GM19468 (cell line): ENCODE measurements around the gene SYTL1.

Experiments
- ATAC-seq: cut with Tn5 transposase; IDR thresholded peaks from one replicate; pipeline ENCODE4 v1.9.1; 2021; ENCODE audit warnings: mild to moderate bottlenecking, moderate library complexity, moderate number of reproducible peaks; ENCODE audit not compliant: unreplicated experiment; ENCODE audit errors: extremely low read depth

SYTL1 gene

GRCh38 chr1:27318136-27318535 lies 23.7 kb upstream of the SYTL1 start:
- no peak for ATAC-seq

GRCh38 chr1:27318596-27318995 lies 23.2 kb upstream of the SYTL1 start:
- ATAC-seq: no peak

DNA sequence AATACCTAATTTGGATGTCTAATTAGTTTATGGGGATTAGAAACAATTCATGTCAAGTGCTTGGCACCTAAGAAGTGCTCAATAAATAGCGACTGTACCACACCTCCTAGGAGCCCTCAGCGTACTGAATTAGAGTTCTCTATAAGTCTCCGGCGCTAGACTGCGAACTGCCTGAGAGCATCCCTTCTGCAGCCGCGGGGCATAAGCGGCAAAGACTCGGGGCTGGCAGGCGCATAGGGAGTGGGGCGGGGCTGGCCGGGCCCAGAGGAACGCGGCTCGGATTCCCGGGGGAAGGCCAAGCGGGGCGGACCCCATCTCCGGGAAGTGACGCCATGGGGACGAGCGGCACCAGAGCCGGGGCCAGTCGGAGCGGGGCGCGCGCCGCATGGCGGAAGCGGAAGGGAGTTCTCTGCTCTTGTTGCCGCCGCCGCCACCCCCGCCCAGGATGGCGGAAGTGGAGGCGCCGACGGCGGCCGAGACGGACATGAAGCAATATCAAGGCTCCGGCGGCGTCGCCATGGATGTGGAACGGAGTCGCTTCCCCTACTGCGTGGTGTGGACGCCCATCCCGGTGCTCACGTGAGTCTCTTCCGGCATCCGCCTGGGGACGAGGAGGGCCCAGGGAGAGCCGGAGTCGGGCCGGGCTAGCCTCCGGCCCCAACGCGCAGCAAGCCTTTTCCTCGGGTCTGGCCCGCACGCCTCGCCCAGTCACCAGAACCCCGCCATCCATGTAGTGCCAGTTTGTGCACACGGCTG lies 19.8 kb upstream of the SYTL1 start, which contains the start of gene TMEM222:
TMEM222 (plus strand) TSS at position 351 of the 756 bp plus-strand sequence; CDS start at position 386, 35 bp downstream.
- peak; percentile 91 for ATAC-seq

DNA sequence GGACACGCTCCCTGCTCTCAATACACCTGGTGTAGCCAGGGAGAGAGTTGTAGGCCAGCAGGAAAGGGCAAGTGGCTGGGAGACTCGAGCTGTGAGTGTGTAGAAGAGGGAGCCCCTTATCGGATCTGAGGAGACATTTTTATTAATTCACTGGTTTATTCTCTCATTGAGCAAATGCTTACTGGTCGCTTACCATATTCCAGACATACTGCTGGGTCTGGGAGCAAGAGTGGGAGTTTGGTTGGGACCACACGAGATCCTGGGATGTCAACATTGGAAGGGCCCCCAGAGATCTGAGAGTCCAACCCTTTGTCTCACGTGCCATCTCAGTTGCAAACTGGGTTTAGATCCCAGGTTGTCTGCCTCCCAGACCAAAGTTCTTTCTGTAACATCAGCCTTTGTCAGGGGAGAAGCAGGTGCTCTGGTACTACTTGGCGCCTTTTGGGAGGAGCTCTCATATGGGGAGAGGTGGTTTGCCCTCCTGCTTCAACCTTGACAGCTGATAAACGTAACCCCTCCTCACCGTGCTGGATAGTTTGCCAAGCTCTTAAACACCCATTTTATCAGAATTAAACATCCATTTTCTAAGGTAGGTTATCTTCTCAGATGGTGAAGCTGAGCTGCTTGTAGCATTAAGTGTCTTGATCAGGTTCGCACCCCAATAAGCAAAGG lies 19.1 kb upstream of the SYTL1 start:
- no peak for ATAC-seq

DNA sequence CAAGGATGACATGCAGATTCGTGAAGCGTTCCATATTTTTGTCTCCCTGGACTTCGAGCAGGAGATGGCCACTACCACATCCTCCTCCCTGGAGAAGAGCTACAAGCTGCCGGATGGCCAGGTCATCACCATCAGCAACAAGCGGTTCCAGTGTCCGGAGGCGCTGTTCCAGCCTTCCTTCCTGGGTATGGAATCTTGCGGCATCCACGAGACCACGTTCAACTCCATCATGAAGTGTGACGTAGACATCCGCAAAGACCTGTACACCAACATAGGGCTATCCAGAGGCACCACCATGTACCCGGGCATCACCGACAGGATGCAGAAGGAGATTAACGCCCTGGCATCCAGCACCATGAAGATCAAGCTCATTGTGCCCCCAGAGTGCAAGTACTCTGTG lies 16.5 kb upstream of the SYTL1 start:
- ATAC-seq: no peak

DNA sequence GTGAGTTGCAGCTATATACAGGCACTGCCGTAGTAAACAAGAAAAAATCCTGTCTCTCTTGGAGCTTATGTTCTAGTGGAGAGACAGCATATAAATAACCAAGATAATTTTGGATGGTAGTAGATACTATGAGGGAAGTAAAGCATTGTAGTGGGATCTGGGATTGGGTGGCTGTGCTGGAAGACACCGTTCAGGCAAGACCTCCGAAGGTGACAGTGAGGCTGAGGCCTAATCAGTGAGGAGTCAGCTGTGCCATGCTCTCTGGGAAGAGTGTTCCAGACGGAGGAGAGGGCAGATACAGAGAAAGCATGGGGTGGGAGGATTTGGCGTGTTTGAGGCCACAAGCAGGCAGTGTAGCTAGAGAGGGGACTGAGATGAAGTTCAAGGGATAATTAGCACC lies 13.9 kb upstream of the SYTL1 start:
- ATAC-seq: no peak

DNA sequence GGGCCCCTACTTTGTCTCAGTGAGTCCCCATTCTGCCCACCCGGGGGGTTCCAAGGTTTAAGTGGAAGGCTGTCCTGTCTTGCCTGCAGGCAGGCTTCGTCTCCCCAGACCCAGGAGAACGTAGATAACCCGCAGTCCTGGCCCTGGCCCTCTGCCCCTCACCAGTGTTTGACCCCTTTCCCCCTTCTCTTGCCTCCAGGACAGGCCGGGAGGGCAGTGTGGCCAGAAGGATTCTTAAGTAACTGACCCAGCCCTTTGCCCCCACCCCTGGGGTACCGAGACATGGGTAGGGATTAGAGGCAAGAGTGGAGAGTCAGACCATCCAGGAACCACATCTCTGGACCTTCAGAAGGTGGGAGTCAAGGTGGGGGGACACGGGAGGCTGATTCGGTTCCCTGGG lies 11.0 kb upstream of the SYTL1 start:
- no peak for ATAC-seq

- ATAC-seq: no peak
Measured at GRCh38 chr1:27331426-27331825, 10.4 kb upstream of the SYTL1 start.

- ATAC-seq: no peak
Measured at GRCh38 chr1:27331922-27332321, 9.9 kb upstream of the SYTL1 start.

- no peak for ATAC-seq
Measured at GRCh38 chr1:27332536-27333281, 9.1 kb upstream of the SYTL1 start.

DNA sequence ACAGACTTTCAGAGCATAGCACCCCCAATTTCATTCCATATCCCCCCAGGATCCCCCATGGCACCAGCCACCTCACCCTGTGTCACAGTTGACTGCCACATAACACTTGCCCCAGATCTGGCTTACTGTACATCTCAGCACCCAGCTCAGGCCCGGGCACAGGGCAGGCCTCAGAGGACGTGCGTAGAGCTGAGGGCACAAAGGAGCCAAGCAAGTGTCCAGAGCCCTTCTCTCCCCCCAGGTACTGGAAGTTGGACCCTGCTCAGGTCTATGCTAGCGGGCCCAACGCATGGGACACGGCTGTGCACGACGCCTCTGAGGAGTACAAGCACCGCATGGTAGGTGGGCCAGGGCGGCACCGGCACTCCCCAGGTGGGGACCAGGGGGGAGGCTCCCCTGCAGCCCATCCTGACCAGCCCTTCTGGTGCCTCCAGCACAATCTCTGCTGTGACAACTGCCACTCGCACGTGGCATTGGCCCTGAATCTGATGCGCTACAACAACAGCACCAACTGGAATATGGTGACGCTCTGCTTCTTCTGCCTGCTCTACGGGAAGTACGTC lies 8.0 kb upstream of the SYTL1 start:
- ATAC-seq: no peak

DNA sequence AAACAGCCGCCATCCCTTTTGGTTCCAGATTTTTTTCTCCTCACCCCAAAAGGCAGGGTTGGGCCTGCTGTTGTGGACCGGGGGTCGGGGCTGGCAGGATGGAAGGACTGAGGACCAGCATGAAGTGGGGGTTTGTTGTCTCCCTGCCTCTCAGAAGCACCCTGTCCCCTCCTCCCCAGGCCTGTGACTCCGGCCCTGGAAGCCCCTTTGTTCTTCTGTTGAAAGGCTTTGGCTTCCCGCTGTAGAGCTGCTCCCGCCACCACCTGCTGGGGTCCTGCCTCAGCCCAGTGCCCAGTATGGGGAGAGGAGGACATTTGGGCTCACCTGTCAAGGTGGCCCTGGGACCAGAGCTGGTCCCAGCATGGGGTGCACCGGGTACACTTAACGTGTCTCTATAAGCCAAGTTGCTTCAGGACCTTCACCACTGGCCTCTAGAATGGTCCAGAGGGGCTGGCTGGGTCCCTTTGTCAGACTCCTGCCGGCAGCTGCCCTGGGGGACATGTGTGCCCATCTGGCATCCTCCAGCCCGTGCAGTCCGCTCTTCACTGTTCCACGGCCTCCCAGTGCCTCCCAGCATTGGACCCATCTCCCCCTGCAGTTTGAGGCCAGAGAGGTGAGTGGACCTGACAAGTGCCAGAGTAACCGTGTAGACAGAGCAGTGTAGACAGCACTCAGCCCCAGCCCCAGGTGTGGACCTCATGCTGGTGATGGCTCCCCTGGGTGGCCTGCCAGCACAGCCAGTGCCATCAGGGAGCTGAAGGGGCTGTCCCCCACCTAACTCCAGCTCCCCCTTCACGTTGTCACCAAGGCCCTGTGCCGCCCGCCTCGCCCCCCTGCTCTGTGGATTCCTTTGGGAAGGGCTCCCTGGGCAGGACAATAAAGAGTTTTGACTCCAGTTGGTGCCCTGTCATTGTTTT lies 6.1 kb upstream of the SYTL1 start:
- no peak for ATAC-seq

DNA sequence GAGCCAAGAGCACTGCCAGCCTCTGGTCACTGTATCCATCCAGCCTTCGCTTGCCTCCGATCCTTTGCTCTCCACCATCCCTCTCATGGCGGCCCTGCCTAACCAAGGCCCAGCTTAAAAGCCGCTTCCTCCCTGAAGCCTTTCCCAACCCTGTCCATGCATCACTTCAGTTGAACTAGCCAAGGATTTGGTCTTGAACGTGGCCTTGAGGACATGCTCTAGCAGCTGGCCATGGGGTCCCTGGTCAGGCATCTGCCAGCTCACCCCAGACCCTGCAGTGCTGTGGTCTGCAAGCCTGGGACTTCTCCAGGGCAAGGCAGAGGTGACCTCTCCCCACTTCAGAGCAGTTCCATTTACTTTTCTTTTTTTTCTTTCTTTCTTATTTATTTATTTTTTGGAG lies 5.1 kb upstream of the SYTL1 start:
- no peak for ATAC-seq

DNA sequence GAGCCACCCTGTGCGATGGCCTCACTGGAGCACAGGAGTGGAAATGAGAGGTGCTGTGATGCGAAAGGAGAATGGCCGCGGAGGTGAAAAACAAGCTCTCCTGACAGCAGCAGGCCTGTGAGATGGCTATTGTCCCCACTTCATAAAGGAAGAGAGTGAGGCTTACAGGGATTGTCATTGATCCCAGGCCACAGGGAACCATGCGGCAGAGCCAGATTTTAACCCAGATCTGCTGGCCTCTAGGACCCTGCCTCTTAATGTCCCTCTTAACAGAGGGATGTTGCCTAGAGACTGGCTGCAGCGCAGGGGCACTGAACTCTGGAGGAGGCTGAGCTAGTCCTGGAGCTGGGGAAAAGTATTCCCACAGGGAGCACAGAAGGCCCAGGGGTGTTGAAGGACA lies 3.1 kb upstream of the SYTL1 start:
- no peak for ATAC-seq

DNA sequence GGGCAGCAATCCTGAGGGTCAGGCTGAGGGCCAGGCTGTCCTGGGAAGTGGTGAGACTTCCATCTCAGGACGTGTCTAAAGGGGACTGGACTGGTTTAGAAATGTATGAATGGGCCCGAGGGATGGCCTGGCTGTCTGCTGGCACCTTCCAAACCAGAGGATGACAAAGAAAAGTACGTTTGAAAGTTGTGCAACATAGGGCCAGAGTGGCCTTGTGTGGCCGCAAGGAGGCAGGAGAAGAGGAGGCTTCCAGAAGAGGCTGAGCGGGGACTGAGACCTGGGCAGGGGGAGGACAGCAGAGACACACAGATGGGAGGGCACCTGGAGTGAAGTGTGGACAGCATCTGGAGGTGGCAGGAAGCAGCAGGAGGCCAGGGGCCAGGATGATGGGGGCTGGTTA lies 2.6 kb upstream of the SYTL1 start:
- no peak for ATAC-seq

DNA sequence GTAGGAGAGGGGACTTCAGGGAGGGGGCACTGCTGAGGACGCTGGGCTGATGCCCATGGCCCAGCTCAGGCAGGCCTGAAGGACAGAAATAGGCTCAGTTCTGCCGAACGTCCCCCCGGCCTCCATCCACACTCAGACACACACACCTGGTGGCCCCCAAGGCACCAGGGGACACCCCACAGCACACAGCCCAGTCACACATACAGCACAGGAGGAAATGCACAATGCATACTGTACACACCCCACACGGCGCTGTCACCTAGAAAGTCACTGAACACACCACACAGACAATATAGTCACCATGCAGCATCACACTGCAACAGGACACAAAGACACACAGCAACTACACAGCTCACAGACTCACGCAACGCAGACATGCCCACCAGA lies 562 bp downstream of the SYTL1 start:
- ATAC-seq: no peak

DNA sequence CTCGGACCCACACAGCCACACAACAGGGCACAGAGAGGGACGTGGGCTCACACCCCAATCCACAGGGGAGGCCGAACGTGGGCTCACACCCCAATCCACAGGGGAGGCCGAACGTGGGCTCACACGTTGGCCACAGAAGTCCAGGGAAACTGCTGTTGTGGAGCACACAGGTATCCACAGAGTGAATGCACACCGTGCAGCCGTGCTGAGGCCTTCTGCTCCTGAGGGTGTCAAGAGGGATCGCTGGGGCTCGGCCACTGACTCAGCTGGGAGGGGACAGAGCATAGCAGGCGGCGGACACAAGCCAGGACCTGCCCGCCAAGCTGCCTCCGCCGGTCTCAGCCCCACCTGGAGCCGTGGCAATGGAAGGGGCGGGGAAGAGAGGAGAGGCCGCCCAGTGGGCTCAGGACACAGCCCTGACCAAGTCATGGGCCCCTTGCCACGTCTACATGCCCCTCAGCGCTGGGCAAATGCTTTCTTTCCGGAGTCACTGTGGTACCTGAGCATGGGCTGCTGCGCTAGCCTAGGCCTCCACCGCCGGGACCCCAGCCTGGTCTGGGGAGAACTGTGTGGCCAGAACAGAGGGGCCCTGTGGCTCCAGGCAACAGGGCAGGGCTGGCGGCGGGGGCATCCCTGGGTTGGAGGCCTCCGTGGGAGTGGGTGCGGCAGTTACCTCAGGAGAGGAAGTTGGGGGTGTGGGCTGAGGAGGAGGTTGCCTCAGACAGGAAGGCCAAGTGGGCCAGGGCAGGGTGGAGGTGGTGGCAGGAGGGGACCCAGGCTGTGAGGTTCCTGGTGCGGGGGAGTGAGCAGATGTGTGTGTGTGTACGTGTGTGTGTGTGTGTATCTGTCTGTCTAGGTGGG lies 1.2 kb downstream of the SYTL1 start:
- ATAC-seq: no peak

- no peak for ATAC-seq
Measured at GRCh38 chr1:27343639-27344025, 1.8 kb downstream of the SYTL1 start.

GRCh38 chr1:27345272-27345671 lies 3.5 kb downstream of the SYTL1 start:
- no peak for ATAC-seq
